HG03342 (cell line): ENCODE measurements around the gene AUH.
"Not testable (repeated sequence)": the region's sequence is repeated elsewhere in the genome, so short reads cannot be mapped to it uniquely, and the experiment has no call there.

ENCODE experiments used
- ATAC-seq: cut with Tn5 transposase; IDR thresholded peaks from one replicate; pipeline ENCODE4 v1.9.1; 2021; ENCODE audit warnings: mild to moderate bottlenecking, moderate library complexity; ENCODE audit not compliant: unreplicated experiment

Gene AUH

GRCh38 chr9:91361291-91362050 is at the start of gene AUH:
Gene AUH, minus strand, starts transcription at chr9:91361918. Its CDS starts 29 bp downstream, at chr9:91361889.
- peak; percentile 96 for ATAC-seq

GRCh38 chr9:91411096-91411771 is 49.5 kb upstream of the AUH start:
- ATAC-seq: no peak

- ATAC-seq: no peak
Measured at GRCh38 chr9:91410161-91410560, 48.4 kb upstream of the AUH start.

GRCh38 chr9:91408475-91408874 is 46.8 kb upstream of the AUH start:
- ATAC-seq: no peak

GRCh38 chr9:91407580-91408318 is 46.0 kb upstream of the AUH start:
- no peak for ATAC-seq

- ATAC-seq: no peak
Measured at GRCh38 chr9:91405343-91406077, 43.8 kb upstream of the AUH start.

- no peak for ATAC-seq
Measured at GRCh38 chr9:91403665-91404543, 42.2 kb upstream of the AUH start.

GRCh38 chr9:91398926-91399325 is 37.2 kb upstream of the AUH start:
- no peak for ATAC-seq

- ATAC-seq: no peak
Measured at GRCh38 chr9:91395553-91396471, 34.1 kb upstream of the AUH start.

- no peak for ATAC-seq
Measured at GRCh38 chr9:91395106-91395552, 33.4 kb upstream of the AUH start.

GRCh38 chr9:91393826-91394225 is 32.1 kb upstream of the AUH start:
- no peak for ATAC-seq

GRCh38 chr9:91392435-91392834 is 30.7 kb upstream of the AUH start:
- ATAC-seq: no peak

- no peak for ATAC-seq
Measured at GRCh38 chr9:91391818-91392217, 30.1 kb upstream of the AUH start.

GRCh38 chr9:91391412-91391811 is 29.7 kb upstream of the AUH start:
- no peak for ATAC-seq

- ATAC-seq: not testable (repeated sequence)
Measured at GRCh38 chr9:91389686-91390085, 28.0 kb upstream of the AUH start.

GRCh38 chr9:91386765-91387164 is 25.0 kb upstream of the AUH start:
- no peak for ATAC-seq

GRCh38 chr9:91384954-91385353 is 23.2 kb upstream of the AUH start:
- no peak for ATAC-seq

GRCh38 chr9:91383577-91383976 is 21.9 kb upstream of the AUH start:
- ATAC-seq: no peak

GRCh38 chr9:91382298-91382697 is 20.6 kb upstream of the AUH start:
- no peak for ATAC-seq
